22Rv1 (cell line): ENCODE results near the gene ITPR2.
"Not testable (repeated sequence)": the region's sequence is repeated elsewhere in the genome, so short reads cannot be mapped to it uniquely, and the experiment has no call there.

ENCODE experiments used
- H3K27ac ChIP-seq: fragments of 450-650 bp; 2 replicates; pipeline ENCODE4 v1.5.1; 2017
- ZFX ChIP-seq: fragments of 450-650 bp; IDR thresholded peaks from 2 replicates; pipeline ENCODE4 v1.6.1; 2017; ENCODE audit warnings: antibody characterized with exemption, borderline replicate concordance
- TF ChIP-seq, protein P1 (sequence below): fragments of 450-650 bp; IDR thresholded peaks from 2 replicates; pipeline ENCODE4 v1.5.1; 2017; ENCODE audit warnings: mild to moderate bottlenecking

Gene ITPR2

DNA sequence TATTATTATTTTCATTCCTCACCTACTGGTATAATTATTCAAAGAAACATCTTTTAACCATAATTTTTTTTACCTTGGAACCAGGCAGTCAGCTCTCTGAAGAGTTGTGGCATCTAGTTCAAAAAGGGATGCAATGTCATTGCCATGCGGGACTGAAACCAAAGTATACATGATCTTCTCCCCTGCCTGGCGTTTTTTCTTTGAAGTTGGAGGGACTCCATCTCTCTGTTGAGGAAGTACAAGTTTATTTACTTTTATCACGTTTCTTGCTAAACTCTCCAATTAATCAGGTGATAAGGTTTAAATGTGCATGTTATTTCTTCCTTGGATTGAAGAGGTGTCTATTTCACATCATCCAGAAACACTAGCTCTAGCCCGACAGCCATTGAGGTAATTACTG is 146.6 kb downstream of the ITPR2 start:
- no peak for TF ChIP-seq ZFX
- TF ChIP-seq, protein P1, sequence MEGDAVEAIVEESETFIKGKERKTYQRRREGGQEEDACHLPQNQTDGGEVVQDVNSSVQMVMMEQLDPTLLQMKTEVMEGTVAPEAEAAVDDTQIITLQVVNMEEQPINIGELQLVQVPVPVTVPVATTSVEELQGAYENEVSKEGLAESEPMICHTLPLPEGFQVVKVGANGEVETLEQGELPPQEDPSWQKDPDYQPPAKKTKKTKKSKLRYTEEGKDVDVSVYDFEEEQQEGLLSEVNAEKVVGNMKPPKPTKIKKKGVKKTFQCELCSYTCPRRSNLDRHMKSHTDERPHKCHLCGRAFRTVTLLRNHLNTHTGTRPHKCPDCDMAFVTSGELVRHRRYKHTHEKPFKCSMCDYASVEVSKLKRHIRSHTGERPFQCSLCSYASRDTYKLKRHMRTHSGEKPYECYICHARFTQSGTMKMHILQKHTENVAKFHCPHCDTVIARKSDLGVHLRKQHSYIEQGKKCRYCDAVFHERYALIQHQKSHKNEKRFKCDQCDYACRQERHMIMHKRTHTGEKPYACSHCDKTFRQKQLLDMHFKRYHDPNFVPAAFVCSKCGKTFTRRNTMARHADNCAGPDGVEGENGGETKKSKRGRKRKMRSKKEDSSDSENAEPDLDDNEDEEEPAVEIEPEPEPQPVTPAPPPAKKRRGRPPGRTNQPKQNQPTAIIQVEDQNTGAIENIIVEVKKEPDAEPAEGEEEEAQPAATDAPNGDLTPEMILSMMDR, result no peak
- H3K27ac ChIP-seq, result no peak overlapping the region

DNA sequence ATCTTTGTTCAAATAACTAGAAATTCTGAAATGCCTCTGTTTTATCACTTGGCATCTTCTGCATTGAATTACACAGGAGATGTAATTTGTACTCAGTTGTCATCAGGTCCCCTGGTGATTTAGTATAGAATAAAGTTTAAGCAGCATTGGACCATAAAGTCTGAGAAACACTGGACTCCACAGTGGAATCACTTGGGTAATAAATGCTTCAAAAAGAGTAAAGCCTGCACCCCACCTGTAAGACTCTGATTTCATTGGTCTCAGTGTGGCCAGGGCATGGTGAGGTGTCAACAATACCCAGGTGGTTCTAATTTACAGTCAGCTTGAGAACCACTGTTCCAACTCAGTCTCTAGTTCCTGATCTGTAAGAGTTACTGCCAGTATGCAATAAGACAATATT is 148.9 kb downstream of the ITPR2 start:
- TF ChIP-seq, protein P1, result no peak
- no peak for TF ChIP-seq ZFX
- H3K27ac ChIP-seq, result no peak overlapping the region

DNA sequence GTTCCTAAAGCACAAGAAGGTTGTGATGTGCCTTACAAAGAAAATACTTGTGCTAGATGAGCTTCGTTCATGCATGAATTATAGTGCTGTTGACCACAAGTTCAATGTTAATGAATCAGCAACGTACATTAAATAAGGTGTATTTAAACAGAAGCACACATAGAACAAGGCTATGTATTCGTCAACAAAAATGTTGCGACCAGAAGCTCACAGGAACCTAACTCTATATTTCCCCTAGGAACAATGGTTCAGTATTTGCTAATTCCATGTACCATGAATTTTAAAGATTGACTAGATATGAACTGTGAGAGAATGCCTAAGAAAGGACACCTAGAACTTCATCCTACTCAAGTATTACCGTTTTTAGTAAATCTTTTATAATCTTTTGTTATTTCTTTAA is 149.6 kb downstream of the ITPR2 start:
- no peak overlapping the region for H3K27ac ChIP-seq
- TF ChIP-seq, protein P1, result no peak
- no peak for TF ChIP-seq ZFX

DNA sequence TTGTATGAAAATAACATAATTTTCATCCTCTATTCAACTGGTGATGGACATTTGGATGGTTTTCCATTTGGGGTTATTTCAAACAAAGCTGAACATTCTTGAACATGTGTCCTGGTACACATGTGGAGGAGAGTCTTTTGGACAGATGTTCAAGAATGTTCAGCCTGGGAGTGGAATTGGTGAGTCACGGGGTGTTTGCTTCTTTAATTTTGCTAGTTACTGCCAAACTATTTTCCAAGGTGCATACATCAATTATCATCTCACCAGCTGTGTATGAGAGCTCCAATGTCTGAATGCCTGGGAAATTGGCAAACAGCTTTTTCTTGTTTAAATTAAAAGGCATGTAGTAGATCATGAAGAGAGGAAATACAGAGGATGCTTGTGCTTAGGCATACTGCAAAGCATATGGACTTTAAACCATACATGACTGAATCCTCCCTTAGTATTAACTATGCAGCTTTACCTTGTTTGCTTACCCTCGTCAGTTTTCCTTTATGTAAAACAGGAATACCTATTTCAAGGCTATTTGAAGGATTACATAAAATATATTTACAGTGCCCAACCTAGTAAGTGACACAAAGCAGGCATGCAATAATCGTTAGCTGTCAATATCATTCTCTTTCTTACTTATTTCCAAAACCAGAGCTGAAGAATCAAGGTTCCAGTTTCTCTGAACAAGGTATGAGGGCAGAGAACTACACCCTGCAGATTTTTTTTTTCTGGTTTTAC is 152.1 kb downstream of the ITPR2 start:
- H3K27ac ChIP-seq, result no peak overlapping the region
- no peak for TF ChIP-seq ZFX
- TF ChIP-seq, protein P1, result no peak

DNA sequence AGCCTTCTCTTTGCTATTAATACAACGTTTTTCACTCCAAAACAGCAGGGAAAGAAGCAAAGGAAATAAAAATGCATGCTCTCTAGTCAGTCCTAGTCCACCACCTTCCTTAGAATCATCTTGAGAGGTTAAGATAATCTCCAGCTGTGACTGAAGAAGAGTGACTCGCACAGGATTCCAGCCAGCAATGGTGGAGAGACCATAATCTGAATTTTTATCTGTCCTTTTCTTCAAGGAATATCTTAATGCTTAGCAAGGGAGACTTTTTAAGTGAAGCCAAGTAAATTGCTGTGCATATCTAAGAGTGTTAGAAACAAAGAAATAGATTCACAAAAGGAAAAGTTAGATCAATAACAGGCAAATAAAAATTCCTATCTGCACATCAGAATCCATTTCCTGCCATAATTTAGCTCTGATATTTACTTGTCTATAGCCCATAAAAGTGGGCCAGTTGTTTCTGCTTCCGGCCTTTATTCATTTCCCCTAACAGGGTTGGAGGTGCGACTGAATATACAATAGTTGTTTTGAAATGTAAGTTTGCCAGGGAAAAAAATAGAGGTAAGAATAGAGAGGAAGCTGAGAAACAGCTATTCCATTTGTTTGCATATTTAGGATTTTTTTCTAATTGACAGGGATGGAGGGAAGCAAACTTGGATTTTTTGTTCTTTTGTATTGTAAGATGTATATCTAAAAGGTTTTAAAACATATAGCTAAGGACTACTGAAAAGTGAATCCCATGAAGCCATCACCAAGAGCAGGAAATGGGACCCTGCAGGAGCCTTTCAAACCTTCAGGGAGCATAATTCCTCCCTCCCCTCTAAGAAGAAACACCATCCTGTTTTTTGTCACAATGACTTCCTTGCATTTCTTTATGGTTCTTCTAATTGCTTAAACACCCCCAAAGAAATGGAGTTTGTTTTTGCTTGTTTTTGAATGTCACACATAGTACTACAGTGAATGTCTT is 154.0 kb downstream of the ITPR2 start:
- no peak for TF ChIP-seq ZFX
- TF ChIP-seq, protein P1, result no peak
- H3K27ac ChIP-seq, result no peak overlapping the region

DNA sequence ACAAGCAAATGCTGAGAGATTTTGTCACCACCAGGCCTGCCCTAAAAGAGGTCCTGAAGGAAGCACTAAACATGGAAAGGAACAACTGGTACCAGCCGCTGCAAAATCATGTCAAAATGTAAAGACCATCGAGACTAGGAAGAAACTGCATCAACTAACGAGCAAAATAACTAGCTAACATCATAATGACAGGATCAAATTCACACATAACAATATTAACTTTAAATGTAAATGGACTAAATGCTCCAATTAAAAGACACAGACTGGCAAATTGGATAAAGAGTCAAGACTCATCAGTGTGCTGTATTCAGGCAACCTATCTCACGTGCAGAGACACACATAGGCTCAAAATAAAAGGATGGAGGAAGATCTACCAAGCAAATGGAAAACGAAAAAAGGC is 161.5 kb downstream of the ITPR2 start:
- not testable (repeated sequence) for H3K27ac ChIP-seq

DNA sequence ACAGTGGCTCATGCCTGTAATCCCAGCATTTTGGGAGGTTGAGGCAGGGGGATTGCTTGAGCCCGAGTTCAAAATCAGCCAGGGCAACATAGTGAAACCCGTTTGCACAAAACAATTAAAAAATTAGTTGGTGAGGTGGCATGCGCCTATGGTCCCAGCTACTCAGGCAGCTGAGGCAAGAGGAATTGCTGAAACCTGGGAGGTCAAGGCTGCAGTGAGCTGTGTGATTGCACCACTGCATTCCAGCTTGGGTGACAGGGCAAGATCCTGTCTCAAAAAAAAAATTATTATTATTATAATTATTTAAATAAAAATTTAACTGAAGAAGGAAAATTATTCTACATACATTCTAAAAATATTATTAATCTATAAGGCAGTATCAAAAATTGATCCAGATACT is 164.1 kb downstream of the ITPR2 start:
- H3K27ac ChIP-seq, result no peak overlapping the region
- TF ChIP-seq, protein P1, result no peak
- TF ChIP-seq ZFX, result no peak
